Measurements from ENCODE around the gene EHBP1.

The EHBP1 gene

GRCh38 chr2:62705007-62705829, at the start of gene EHBP1:
TSS of gene EHBP1 (plus strand) at chr2:62705713. CDS start at chr2:62707192, 1,479 bp downstream.
- peak; percentile 98 for DNase-seq

DNA sequence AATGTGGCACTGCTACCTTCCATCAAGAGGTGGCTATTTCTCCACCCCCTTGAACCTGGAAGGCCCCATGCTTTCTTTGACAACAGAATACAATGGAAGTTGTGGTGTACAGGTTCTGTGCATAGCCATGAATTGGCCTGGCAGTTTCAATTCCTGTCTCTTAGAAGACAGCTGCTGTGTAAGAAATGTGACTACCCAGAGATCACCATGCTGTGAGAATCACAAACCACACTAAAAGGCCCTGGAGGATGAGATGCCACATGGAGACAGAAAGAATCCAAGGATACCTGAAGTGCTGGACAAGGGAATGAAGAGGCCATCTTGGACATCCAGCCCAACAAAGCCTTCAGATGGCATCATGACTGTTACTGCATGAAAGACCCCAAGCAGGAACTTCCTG, 47.7 kb upstream of the EHBP1 start:
- DNase-seq, result no peak

- no peak for DNase-seq
These were observed 46.6 kb upstream of the EHBP1 start for GRCh38 chr2:62658891-62659290.

DNA sequence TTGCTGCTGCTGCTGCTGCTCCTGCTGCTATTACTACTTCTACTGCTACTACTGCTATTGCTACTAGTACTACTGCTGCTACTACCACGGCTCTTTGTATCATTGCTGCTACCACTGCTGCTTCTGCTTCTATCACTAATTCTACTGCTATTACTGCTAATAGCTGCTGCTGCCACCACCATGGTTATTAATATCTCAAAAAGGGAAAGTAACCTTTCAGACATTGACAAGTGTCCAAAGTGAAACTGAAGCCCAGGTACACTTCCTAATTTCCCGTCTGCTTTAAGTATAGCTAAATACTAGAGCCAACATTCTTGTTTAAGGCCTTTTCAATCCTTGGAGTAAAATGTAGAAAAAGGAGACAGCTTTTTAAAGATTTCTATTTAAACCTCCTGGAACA, 45.4 kb upstream of the EHBP1 start:
- no peak for DNase-seq

- no peak for DNase-seq
These were observed 44.8 kb upstream of the EHBP1 start for GRCh38 chr2:62660582-62661262.

GRCh38 chr2:62661263-62661635, 44.3 kb upstream of the EHBP1 start:
- DNase-seq, result no peak

GRCh38 chr2:62662131-62662530, 43.4 kb upstream of the EHBP1 start:
- no peak for DNase-seq

- DNase-seq, result no peak
These were observed 43.0 kb upstream of the EHBP1 start for GRCh38 chr2:62662554-62662953.

- DNase-seq, result no peak
These were observed 42.1 kb upstream of the EHBP1 start for GRCh38 chr2:62663411-62663810.

DNA sequence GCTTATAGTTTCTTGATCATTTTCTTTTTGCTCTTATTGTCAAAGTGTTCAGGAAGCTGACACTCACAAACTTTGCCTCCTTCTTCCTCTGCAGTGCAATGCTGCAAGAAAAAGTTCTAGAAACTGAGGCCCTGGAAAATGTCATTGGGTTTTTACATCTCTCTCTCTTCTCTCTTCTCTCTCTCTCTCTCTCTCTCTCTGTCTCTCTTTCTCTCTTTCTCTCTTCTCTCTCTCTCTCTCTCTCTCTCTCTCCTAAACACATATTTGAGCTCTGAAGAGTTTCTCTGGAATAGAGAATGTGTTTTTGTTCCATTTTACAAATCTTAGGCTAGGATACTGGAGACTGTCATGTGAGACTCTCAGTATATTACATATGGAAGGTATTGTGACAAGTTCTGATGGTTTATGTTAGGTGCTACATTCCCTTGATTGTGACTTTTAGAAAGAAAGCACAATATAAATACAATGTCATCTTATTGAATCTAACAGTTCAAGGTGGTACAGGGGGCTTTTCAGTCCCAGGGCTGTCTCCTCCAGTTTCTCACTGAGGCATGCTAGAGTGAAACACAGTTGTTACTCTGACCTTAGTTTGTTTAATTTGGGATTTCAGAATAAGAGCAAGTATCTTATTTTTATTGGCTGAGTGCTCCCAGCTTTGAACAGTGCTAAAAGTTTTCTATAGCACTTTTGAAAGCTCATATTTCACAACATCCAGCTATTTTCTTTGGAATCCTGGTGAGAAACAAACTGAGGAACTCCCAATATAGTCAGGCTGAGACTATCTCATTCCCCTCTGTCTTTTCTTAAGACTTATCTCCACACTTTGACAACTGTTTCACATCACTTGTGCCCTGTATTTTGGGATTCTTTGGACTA, 41.4 kb upstream of the EHBP1 start:
- DNase-seq, result no peak

- no peak for DNase-seq
These were observed 40.1 kb upstream of the EHBP1 start for GRCh38 chr2:62665446-62665845.

GRCh38 chr2:62669180-62669579, 36.3 kb upstream of the EHBP1 start:
- no peak for DNase-seq

- no peak for DNase-seq
These were observed 32.9 kb upstream of the EHBP1 start for GRCh38 chr2:62672601-62673000.

DNA sequence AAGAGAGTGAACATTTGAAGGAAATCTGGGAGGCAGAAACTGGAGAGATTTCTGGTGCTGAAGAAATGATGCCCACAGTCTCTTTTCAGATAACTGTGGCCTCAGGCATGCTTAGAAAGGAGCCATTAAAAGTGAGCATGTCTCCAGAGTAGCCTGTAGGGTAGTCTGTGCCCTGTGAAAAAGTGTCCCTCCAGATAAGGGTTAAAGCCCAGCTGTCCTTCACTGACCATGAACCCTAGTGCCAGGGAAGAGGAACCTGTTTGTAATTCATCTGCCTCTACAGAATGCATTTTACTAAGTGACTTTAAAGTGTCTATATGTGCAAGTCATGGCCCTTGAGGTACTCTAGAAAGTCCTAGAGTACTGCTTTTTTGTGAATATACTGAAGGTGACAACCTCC, 30.5 kb upstream of the EHBP1 start:
- no peak for DNase-seq

- no peak for DNase-seq
These were observed 20.3 kb upstream of the EHBP1 start for GRCh38 chr2:62685256-62685655.

DNA sequence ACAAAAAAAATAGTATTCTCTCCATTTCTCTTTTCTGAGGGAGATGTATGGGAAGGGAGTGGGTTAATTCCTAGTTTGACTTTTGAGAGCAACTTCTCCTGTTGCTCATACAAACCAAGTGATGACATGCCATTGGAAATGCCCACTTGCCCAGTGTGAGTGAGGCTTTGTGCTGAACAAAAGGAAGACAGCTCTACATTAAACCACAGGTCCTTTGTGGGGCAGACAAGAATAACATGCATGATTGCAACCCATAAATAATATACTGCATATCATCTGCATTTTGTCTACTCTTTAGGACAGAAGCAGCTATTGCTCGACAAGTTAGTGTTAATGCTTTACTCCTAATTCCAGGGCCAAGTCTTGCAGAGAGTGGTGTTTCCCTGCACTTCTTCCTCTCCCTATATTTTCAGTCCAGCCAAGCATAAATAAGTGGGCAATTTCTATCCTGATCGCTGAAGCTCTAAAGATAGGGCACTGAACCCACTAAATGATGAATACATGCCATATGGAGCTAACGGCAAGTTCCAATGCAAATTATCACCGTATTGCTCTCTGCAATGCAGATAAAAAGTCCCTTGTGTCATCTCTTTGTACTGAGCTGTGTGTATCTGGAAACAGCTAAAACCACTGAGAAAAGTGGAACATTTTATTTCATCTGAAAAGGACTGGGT, 19.4 kb upstream of the EHBP1 start:
- DNase-seq, result no peak

DNA sequence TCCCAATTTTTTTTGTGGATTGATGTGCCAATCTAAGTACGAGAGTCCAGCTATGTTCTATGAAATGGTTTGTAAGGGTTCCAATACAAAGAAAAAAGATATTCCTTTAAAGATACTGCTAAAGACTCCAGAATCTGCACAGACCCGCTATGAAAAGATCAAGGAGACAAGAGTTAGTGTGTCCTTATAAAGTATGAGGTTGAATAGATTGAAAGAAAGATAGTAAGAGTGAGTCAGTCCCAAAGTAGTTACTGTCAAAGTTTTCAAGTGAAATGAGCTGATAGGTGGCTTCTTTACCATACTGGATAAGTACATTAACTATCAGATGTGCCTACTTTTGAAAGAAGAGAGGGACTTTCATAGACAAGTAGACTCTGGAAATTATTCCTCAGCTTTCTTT, 17.9 kb upstream of the EHBP1 start:
- DNase-seq, result no peak

- DNase-seq, result no peak
These were observed 16.7 kb upstream of the EHBP1 start for GRCh38 chr2:62688771-62689170.

DNA sequence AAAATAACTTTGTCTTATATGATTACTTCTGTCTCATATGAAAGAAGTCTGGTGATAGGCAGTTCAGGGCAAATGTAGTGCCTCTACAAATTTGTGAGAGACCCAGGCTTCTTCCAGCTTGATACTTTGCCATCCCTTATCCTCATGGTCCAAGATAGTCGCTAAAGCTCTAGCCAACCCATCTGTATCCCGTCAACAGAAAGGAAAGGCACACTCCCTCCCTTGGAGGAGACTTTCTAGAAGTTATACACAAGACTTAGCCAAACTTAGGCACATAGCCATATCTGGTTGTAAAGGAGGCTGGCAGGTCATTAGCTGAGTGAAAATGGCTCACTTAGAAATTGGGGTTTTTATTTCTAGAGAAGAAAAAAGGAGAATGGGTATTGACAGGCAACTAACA, 14.3 kb upstream of the EHBP1 start:
- DNase-seq, result no peak

DNA sequence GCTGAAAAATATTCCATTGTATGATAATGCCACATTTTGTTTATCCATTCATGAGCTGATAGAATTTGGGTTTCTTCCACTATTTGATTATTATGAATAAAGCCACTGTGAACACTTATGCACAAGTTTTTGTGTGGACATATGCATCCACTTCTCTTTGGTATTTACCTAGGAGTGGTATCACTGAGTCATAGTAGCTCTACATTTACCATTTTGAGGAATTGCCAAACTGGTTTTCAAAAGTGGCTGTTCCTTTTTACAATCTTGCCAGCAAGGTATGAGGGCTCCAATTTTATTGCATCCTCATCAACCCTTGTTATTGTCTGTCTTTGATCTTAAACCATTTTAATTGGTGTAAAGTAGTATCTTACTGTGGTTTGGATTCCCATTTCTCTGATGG, 13.3 kb upstream of the EHBP1 start:
- no peak for DNase-seq

DNA sequence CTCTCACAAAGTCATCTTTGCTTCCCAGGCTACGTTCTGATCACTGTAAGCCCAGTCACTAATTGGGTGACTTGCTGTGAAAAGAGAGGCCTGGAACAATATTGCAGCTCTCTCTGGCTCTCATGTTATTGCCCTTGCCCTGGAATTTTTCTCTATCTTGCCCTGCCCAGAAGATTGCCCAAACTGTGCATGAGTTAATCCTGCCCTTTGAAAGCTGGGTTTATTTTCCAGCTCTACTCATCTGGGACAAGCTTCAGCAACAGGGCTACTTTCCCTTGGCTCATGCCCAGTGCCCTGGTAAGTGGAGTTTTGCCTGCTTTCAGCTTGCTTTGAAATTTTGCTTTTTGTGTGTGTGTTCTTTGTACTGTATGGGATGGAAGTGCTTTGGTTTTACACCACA, 6.9 kb upstream of the EHBP1 start:
- DNase-seq, result no peak

DNA sequence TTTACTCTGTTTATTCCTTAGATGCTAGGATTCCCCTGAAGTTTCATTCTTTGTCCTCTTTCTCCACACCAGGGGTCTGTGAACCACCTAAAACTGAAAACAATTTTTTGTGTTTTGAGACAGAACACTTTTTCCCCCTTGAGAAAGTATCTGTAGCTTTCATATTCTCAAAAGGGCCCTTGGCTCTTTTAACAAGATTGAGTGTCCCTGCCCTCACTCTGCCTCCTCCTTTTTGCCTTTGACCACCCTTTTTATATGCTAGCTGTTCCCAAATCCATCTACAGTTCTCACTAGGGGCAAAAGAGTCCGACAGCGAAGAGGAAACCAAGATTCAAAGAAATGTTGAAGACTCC, 883 bp upstream of the EHBP1 start:
- DNase-seq, result no peak
